Gastroesophageal sphincter (tissue), 4 donors: Measurements from ENCODE around the gene GJA3. TPM values are rescaled to one million over a fixed set of nuclear protein-coding genes. Genes with fewer than 3 reads are reported as not detected.
A peak's percentile ranks its signal among the peaks of the same experiment; 100 is the strongest.

Source experiments
- ATAC-seq: fragments of 150-250 bp; one replicate; pipeline ENCODE4 v1.9.1; 2016; ENCODE audit warnings: mild to moderate bottlenecking, moderate library complexity
- H3K27ac ChIP-seq, 4 donors: fragments of 200-600 bp; sonication (generic) in 3 of 4; 1 replicate in 3 of 4; 2 replicates in 1 of 4; pipeline ENCODE4 v1.5.1; 2016 to 2019
- H3K27me3 ChIP-seq: fragments of 200-600 bp; sonication (generic); one replicate; pipeline ENCODE4 v1.5.1; 2019
- H3K36me3 ChIP-seq, 2 donors: fragments of 200-600 bp; sonication (generic); one replicate each; pipeline ENCODE4 v1.5.1; 2019; ENCODE audit warnings: control low read depth in 1 of 2
- H3K4me1 ChIP-seq, 3 donors: fragments of 200-600 bp; sonication (generic); 1 replicate in 2 of 3; 2 replicates in 1 of 3; pipeline ENCODE4 v1.5.1; 2016 to 2019; ENCODE audit warnings: control low read depth in 2 of 3
- H3K4me3 ChIP-seq, 2 donors: fragments of 200-600 bp; sonication (generic); one replicate each; pipeline ENCODE4 v1.5.1; 2019; ENCODE audit warnings: mild to moderate bottlenecking in 1 of 2, moderate library complexity in 1 of 2
- H3K9me3 ChIP-seq, 3 donors: fragments of 200-600 bp; sonication (generic); one replicate each; pipeline ENCODE4 v1.5.1; 2017 to 2019; ENCODE audit warnings: control low read depth in 2 of 3
- CTCF ChIP-seq, 4 experiments: fragments of 200-600 bp in 2 of 4; fragments of 450-650 bp in 2 of 4; sonication (generic) in 1 of 4; IDR thresholded peaks; one replicate each; pipeline ENCODE4 v1.5.1; 2017 to 2019; ENCODE audit warnings: antibody characterized with exemption in 4 of 4, mild to moderate bottlenecking in 2 of 4, moderate library complexity in 2 of 4
- EP300 ChIP-seq: sonication (generic); formaldehyde crosslinking; IDR thresholded peaks from one replicate; pipeline ENCODE4 v1.6.1; 2017; ENCODE audit warnings: antibody characterized with exemption, mild to moderate bottlenecking
- POLR2A ChIP-seq, 2 donors: fragments of 450-650 bp; IDR thresholded peaks; one replicate each; pipeline ENCODE4 v1.6.1; 2017; ENCODE audit warnings: antibody characterized with exemption in 2 of 2, mild to moderate bottlenecking in 2 of 2, moderate library complexity in 1 of 2
- POLR2AphosphoS5 ChIP-seq: sonication (generic); formaldehyde crosslinking; IDR thresholded peaks from one replicate; pipeline ENCODE4 v1.6.1; 2017; ENCODE audit warnings: antibody characterized with exemption
- WGBS, 2 donors: methylation state at CpG; one replicate each; pipeline ENCODE4 v1.1.5; 2018; ENCODE audit warnings: low coverage in 1 of 2; 5-methylcytosine and 5-hydroxymethylcytosine counted together
- total RNA-seq, 4 donors: library from RNA; depleted of rRNA; stranded (reverse); fragments of >200 nt; gene quantifications; one replicate each; pipeline ENCODE4 v1.1.0, GENCODE V29; 2016

Gene GJA3
- total RNA-seq, 4 donors from 2014 or later = 0.04 to 0.07 TPM; not detected in 2

GRCh38 chr13:20145521-20145920 lies 15.3 kb downstream of the GJA3 start:
- peaks cover 0 to 9% (median 0%) of the 10 kb centered on the region in 3 donors for H3K4me1 ChIP-seq
- peaks cover 81% of the 10 kb centered on the region for H3K27me3 ChIP-seq
- no peak for ATAC-seq
- no peaks in the 10 kb centered on the region for H3K36me3 ChIP-seq
- WGBS, 2 donors = 85% methylated on average over 5 of the region's 7 CpGs; no CpG with 5 or more reads in 1 of the 2 donors
- H3K27ac ChIP-seq = no peak overlapping the region
- H3K9me3 ChIP-seq = no peaks in the 10 kb centered on the region
- TF ChIP-seq EP300 = no peak
- no peak for TF ChIP-seq CTCF (IDR thresholded peaks at IDR 0.05)
- H3K4me3 ChIP-seq = no peak overlapping the region

GRCh38 chr13:20144141-20144850 lies 16.6 kb downstream of the GJA3 start:
- TF ChIP-seq POLR2AphosphoS5 = no peak
- no peak for TF ChIP-seq EP300
- TF ChIP-seq CTCF (IDR thresholded peaks at IDR 0.05) = no peak
- TF ChIP-seq POLR2A (IDR thresholded peaks at IDR 0.05) = no peak
- 67 to 75% methylated on average over 1 to 4 of the region's 12 CpGs for WGBS, 2 donors
- Histone ChIP-seq H3K4me1 (peaks cover 0 to 9% (median 0%) of the 10 kb centered on the region in 3 donors), H3K36me3 (no peaks in the 10 kb centered on the region), H3K4me3 (no peak overlapping the region), H3K27me3 (peaks cover 79% of the 10 kb centered on the region), H3K27ac (no peak overlapping the region), H3K9me3 (no peaks in the 10 kb centered on the region)
- no peak for ATAC-seq

- no peak for ATAC-seq
- Histone ChIP-seq H3K27me3 (peaks cover 75% of the 10 kb centered on the region), H3K27ac (no peak overlapping the region), H3K4me1 (peaks cover 0 to 9% (median 0%) of the 10 kb centered on the region in 3 donors), H3K9me3 (no peaks in the 10 kb centered on the region), H3K4me3 (no peak overlapping the region), H3K36me3 (no peaks in the 10 kb centered on the region)
- WGBS, 2 donors = 94 to 96% methylated on average over 4 to 9 of the region's 30 CpGs
- TF ChIP-seq CTCF (IDR thresholded peaks at IDR 0.05) = no peak
- TF ChIP-seq EP300 = no peak
Observed at GRCh38 chr13:20142927-20143480, 17.8 kb downstream of the GJA3 start.

- no peak overlapping the region for H3K27ac ChIP-seq
- peaks cover 0 to 9% (median 0%) of the 10 kb centered on the region in 3 donors for H3K4me1 ChIP-seq
- TF ChIP-seq POLR2AphosphoS5 (no peak), POLR2A (IDR thresholded peaks at IDR 0.05) (no peak), CTCF (IDR thresholded peaks at IDR 0.05) (no peak), EP300 (no peak)
- 56 to 98% methylated on average over 10 to 15 of the region's 84 CpGs for WGBS, 2 donors
- no peaks in the 10 kb centered on the region for H3K36me3 ChIP-seq
- ATAC-seq = no peak
- peak overlapping the region in 1 of 2 donors; percentile 12 for H3K4me3 ChIP-seq
- H3K9me3 ChIP-seq = no peaks in the 10 kb centered on the region
- H3K27me3 ChIP-seq = peaks cover 83% of the 10 kb centered on the region
Observed at GRCh38 chr13:20142023-20142926, 18.6 kb downstream of the GJA3 start.
